GM12878 (cell line): ENCODE results near the gene CSE1L. TPM values are rescaled to one million over a fixed set of nuclear protein-coding genes. Genes with fewer than 3 reads are reported as not detected.
A peak's percentile ranks its signal among the peaks of the same experiment; 100 is the strongest.

Experiments used
- ATAC-seq: fragments of 200-7000 bp; cut with Tn5 transposase; 3 replicates; pipeline ENCODE4 v1.9.1; 2020; ENCODE audit warnings: mild to moderate bottlenecking, moderate library complexity
- BruUV-seq: library from RNA; stranded (reverse); fragments of 400-500 nt; replicated peaks from 2 replicates; lab custom pipeline; 2021; lab: Mats Ljungman, UMichigan
- CTCF ChIA-PET: fragments of 300-600 bp; sonication (Branson Sonifier 250); formaldehyde crosslinking; extraction: SDS; loops from one replicate; lab custom pipeline; 2021; ENCODE audit warnings: inconsistent platforms; lab: Yijun Ruan, JAX
- POLR2A ChIA-PET: fragments of 350-600 bp; formaldehyde crosslinking; extraction: SDS; loops from one replicate; lab custom pipeline; 2021; ENCODE audit warnings: inconsistent platforms; lab: Charles Lee
- RAD21 ChIA-PET: fragments of 300-600 bp; sonication (Branson Sonifier 250); formaldehyde crosslinking; loops from one replicate; lab custom pipeline; 2023; ENCODE audit warnings: antibody characterized with exemption; ENCODE audit not compliant: unreplicated experiment; lab: Charles Lee
- SMC1A ChIA-PET: fragments of 300-600 bp; sonication (Branson Sonifier 250); formaldehyde crosslinking; loops from one replicate; lab custom pipeline; 2023; ENCODE audit not compliant: unreplicated experiment, uncharacterized antibody; lab: Charles Lee
- DNase-seq: peaks from one replicate; pipeline ENCODE4 v3.0.0-alpha.2; 2011; ENCODE audit warnings: low read depth, low spot score
- FAIRE-seq: peaks from 3 replicates; lab custom pipeline; 2011; peaks lifted over from hg19 to GRCh38; lab: Jason Lieb, UNC
- H2AFZ ChIP-seq: 2 replicates; pipeline ENCODE4 v1.6.0; 2011; ENCODE audit warnings: low read depth, low read length, control low read depth; ENCODE audit not compliant: control insufficient read depth
- H3K27ac ChIP-seq: 2 replicates; pipeline ENCODE4 v1.5.1; 2011; ENCODE audit warnings: control low read depth; ENCODE audit not compliant: control insufficient read depth, insufficient read depth
- H3K27me3 ChIP-seq, 2 experiments: replicated peaks in 1 of 2; 2 replicates each; pipeline versions ENCODE4 v1.6.0 to v1.6.1; 2011; ENCODE audit warnings: low read length in 1 of 2; ENCODE audit not compliant: control insufficient read depth in 2 of 2, insufficient read depth in 2 of 2
- H3K36me3 ChIP-seq, 2 experiments: 2 replicates each; pipeline ENCODE4 v1.5.1; 2011; ENCODE audit warnings: low read length in 1 of 2; ENCODE audit not compliant: control insufficient read depth in 2 of 2, insufficient read depth in 2 of 2
- H3K4me1 ChIP-seq: 2 replicates; pipeline ENCODE4 v1.6.1; 2011; ENCODE audit warnings: mild to moderate bottlenecking, low read length, moderate library complexity, mixed read lengths; ENCODE audit not compliant: control insufficient read depth, insufficient read depth
- H3K4me2 ChIP-seq: 2 replicates; pipeline ENCODE4 v1.6.0; 2011; ENCODE audit warnings: control low read depth; ENCODE audit not compliant: control insufficient read depth, insufficient read depth
- H3K4me3 ChIP-seq: fragments of 200-600 bp; sonication (generic); 2 replicates; pipeline ENCODE4 v1.5.1; 2016
- H3K79me2 ChIP-seq: 2 replicates; pipeline ENCODE4 v1.6.0; 2011; ENCODE audit warnings: low read length; ENCODE audit not compliant: control insufficient read depth, insufficient read depth
- H3K9ac ChIP-seq: 2 replicates; pipeline ENCODE4 v1.8.0; 2011; ENCODE audit warnings: low read length, control low read depth, mixed read lengths; ENCODE audit not compliant: control insufficient read depth, insufficient read depth
- H3K9me3 ChIP-seq: replicated peaks from 3 replicates; pipeline ENCODE4 v1.5.1; 2011; ENCODE audit warnings: mild to moderate bottlenecking, low read length; ENCODE audit not compliant: control insufficient read depth, insufficient read depth
- H4K20me1 ChIP-seq: 2 replicates; pipeline ENCODE4 v1.6.0; 2011; ENCODE audit not compliant: control insufficient read depth, insufficient read depth
- BCL11A ChIP-seq: IDR thresholded peaks from 2 replicates; pipeline ENCODE4 v1.6.1; 2011; ENCODE audit warnings: low read depth, low read length
- BHLHE40 ChIP-seq, 2 experiments: fragments of 450-650 bp in 1 of 2; IDR thresholded peaks; 2 replicates each; pipeline ENCODE4 v1.6.1; 2011 to 2017; ENCODE audit warnings: low read depth in 2 of 2, borderline replicate concordance in 1 of 2, improper control_type of control experiment in 1 of 2, low read length in 1 of 2, mild to moderate bottlenecking in 1 of 2
- CREB1 ChIP-seq: IDR thresholded peaks from 2 replicates; pipeline ENCODE4 v1.6.1; 2012; ENCODE audit warnings: low read depth, mild to moderate bottlenecking, inconsistent platforms
- DPF2 ChIP-seq: fragments of 450-650 bp; IDR thresholded peaks from 2 replicates; pipeline ENCODE4 v1.6.1; 2017; ENCODE audit warnings: mild to moderate bottlenecking
- EED ChIP-seq: sonication (generic); IDR thresholded peaks from 2 replicates; pipeline ENCODE4 v1.6.1; 2016; ENCODE audit warnings: antibody characterized with exemption, low read depth
- NR2C1 ChIP-seq: fragments of 450-650 bp; IDR thresholded peaks from 2 replicates; pipeline ENCODE4 v1.6.1; 2017; ENCODE audit warnings: antibody characterized with exemption, mild to moderate bottlenecking, moderate library complexity
- SMARCA5 ChIP-seq: fragments of 450-650 bp; IDR thresholded peaks from 2 replicates; pipeline ENCODE4 v1.6.1; 2017; ENCODE audit warnings: mild to moderate bottlenecking
- ZNF274 ChIP-seq: IDR thresholded peaks from one replicate; pipeline ENCODE4 v1.8.0; 2011; ENCODE audit not compliant: insufficient read length, insufficient read depth
- WGBS: methylation state at CpG from one replicate; pipeline ENCODE4 v1.1.6; 2016; ENCODE audit warnings: low lambda C conversion rate; ENCODE audit not compliant: insufficient replicate concordance, insufficient coverage; ENCODE audit errors: missing lambda C conversion rate; 5-methylcytosine and 5-hydroxymethylcytosine counted together
- in situ Hi-C: fragments of 300-500 bp; cut with MboI; formaldehyde crosslinking; loops from 9 replicates; pipeline ENCODE4 v1.14.3; 2018; ENCODE audit warnings: mixed read lengths
- intact Hi-C: fragments of 100-400 bp; cut with micrococcal nuclease; formaldehyde crosslinking; loops from one replicate; pipeline ENCODE4 v1.14.2; 2022; ENCODE audit not compliant: unreplicated experiment
- polyA plus RNA-seq, 11 experiments: library from polyadenylated mRNA; depleted of rRNA in 4 of 11; unstranded in 6 of 11; stranded (reverse) in 5 of 11; fragments of >200 nt; fragmentation: Nextera tagmentation in 4 of 11; fragmentation: Illumina TruSeq in 1 of 11; extraction: Ambion mirVana in 4 of 11; extraction: Trizol in 1 of 11; gene quantifications; 1 replicate in 1 of 11; 2 replicates in 10 of 11; pipeline versions ENCODE4 v1.2.1 to v1.2.3, GENCODE V29; 2011 to 2016; ENCODE audit warnings: inconsistent platforms in 2 of 11, missing spikeins in 2 of 11, low read depth in 1 of 11
- total RNA-seq, 4 experiments: library from RNA; depleted of rRNA in 3 of 4; stranded (reverse); fragments of >200 nt in 3 of 4; fragmentation: Illumina TruSeq in 1 of 4; extraction: Trizol in 1 of 4; gene quantifications; 2 replicates each; pipeline versions ENCODE4 v1.2.1 to v1.2.3, GENCODE V29; 2013 to 2021
- TF ChIP-seq, protein P1 (sequence below): IDR thresholded peaks from 2 replicates; pipeline ENCODE4 v1.6.1; 2012; ENCODE audit warnings: low read depth, low read length, improper control_type of control experiment
- TF ChIP-seq, protein P2 (sequence below): fragments of 450-650 bp; IDR thresholded peaks from 2 replicates; pipeline ENCODE4 v1.6.1; 2017; ENCODE audit warnings: mild to moderate bottlenecking, moderate library complexity
- TF ChIP-seq, protein P3 (sequence below): fragments of 450-650 bp; IDR thresholded peaks from 2 replicates; pipeline ENCODE4 v1.6.1; 2017; ENCODE audit warnings: mild to moderate bottlenecking, low read depth, inconsistent platforms; ENCODE audit not compliant: poor library complexity, severe bottlenecking
- TF ChIP-seq, protein P4 (sequence below): fragments of 450-650 bp; IDR thresholded peaks from 2 replicates; pipeline ENCODE4 v1.6.1; 2017; ENCODE audit warnings: low read depth, mild to moderate bottlenecking, moderate library complexity
- TF ChIP-seq, protein P5 (sequence below): IDR thresholded peaks from 2 replicates; pipeline ENCODE4 v1.6.1; 2011; ENCODE audit warnings: mild to moderate bottlenecking, low read depth, low read length, moderate library complexity; ENCODE audit not compliant: insufficient replicate concordance

Gene CSE1L
- total and polyA plus RNA-seq, 10 of the 15 experiments (the other 5 are each of a cell fraction or from before 2014, with no cell fraction given) = 72.4 to 213 (median 117) TPM

DNA sequence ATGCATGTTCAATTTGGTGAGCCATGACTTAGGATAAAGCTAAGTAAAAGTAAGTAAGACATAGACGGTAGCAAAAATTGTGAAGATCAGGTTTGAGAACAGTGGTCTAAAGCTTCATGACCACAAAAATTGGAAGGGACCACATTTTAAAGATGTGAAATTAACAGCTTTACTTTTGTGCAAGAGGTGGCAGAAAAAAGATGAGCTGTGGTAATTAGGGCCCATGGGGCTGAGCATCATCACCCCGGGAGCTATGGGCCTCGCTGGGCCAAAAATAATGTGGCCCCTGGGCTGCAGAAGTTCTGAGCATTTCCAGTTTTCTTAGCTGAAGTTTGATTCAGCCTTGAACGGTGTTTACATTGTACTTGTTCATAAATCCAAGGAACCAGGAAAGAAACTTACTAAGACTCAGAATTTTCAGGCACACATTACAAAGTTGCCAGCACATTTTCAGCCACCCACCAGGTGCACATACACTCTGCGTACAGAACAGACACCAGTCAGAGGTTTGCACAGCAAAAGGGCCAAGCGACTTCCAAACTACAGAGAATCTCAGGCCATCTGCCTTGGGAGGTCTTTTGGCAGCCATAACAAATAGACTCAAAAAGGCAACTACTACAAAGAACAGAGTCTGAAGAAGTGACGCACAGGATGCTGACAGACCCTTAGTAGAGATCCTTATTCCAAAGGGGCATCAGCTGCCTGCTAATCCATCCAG, 57.7 kb downstream of the CSE1L start:
- Histone ChIP-seq H3K27me3 (no peaks in the 10 kb centered on the region), H3K36me3 (peaks cover 8 to 22% of the 10 kb centered on the region in 2 experiments), H3K79me2 (no peaks in the 10 kb centered on the region; the same call in none of the 2 replicates), H3K9ac (no peak overlapping the region), H3K9me3 (no peaks in the 10 kb centered on the region), H2AFZ (no peak overlapping the region), H3K4me2 (no peak overlapping the region), H3K4me3 (no peak overlapping the region), H4K20me1 (0 out of 2 replicates have a peak, but pooled peaks cover 3% of the 10 kb centered on the region), H3K27ac (no peak overlapping the region), H3K4me1 (no peaks in the 10 kb centered on the region)
- ChIA-PET RAD21 (no interaction called here), POLR2A (no interaction called here), SMC1A (interaction anchor here (0.7 to 1.1 kb wide), 5 partner anchors 9 to 113 kb away, joined by 3 to 6 read pairs (median 3); no protein-coding TSS in a partner anchor), CTCF (interaction anchor here (1.1 to 1.6 kb wide), 2 partner anchors 114 to 124 kb away, joined by 3 read pairs; no protein-coding TSS in a partner anchor)
- BruUV-seq = TSS peak; percentile 21
- DNase-seq (no peak), FAIRE-seq (no peak), ATAC-seq (no peak)
- intact Hi-C loops (no loop called here), in situ Hi-C loops (no loop called here)
- 95% methylated on average over 7 of the region's 7 CpGs for WGBS
- TF ChIP-seq, protein P1, sequence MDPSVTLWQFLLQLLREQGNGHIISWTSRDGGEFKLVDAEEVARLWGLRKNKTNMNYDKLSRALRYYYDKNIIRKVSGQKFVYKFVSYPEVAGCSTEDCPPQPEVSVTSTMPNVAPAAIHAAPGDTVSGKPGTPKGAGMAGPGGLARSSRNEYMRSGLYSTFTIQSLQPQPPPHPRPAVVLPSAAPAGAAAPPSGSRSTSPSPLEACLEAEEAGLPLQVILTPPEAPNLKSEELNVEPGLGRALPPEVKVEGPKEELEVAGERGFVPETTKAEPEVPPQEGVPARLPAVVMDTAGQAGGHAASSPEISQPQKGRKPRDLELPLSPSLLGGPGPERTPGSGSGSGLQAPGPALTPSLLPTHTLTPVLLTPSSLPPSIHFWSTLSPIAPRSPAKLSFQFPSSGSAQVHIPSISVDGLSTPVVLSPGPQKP = no peak
- no peak for TF ChIP-seq DPF2
- TF ChIP-seq CREB1 = no peak
- TF ChIP-seq, protein P2, sequence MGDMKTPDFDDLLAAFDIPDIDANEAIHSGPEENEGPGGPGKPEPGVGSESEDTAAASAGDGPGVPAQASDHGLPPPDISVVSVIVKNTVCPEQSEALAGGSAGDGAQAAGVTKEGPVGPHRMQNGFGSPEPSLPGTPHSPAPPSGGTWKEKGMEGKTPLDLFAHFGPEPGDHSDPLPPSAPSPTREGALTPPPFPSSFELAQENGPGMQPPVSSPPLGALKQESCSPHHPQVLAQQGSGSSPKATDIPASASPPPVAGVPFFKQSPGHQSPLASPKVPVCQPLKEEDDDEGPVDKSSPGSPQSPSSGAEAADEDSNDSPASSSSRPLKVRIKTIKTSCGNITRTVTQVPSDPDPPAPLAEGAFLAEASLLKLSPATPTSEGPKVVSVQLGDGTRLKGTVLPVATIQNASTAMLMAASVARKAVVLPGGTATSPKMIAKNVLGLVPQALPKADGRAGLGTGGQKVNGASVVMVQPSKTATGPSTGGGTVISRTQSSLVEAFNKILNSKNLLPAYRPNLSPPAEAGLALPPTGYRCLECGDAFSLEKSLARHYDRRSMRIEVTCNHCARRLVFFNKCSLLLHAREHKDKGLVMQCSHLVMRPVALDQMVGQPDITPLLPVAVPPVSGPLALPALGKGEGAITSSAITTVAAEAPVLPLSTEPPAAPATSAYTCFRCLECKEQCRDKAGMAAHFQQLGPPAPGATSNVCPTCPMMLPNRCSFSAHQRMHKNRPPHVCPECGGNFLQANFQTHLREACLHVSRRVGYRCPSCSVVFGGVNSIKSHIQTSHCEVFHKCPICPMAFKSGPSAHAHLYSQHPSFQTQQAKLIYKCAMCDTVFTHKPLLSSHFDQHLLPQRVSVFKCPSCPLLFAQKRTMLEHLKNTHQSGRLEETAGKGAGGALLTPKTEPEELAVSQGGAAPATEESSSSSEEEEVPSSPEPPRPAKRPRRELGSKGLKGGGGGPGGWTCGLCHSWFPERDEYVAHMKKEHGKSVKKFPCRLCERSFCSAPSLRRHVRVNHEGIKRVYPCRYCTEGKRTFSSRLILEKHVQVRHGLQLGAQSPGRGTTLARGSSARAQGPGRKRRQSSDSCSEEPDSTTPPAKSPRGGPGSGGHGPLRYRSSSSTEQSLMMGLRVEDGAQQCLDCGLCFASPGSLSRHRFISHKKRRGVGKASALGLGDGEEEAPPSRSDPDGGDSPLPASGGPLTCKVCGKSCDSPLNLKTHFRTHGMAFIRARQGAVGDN = no peak
- TF ChIP-seq, protein P3, sequence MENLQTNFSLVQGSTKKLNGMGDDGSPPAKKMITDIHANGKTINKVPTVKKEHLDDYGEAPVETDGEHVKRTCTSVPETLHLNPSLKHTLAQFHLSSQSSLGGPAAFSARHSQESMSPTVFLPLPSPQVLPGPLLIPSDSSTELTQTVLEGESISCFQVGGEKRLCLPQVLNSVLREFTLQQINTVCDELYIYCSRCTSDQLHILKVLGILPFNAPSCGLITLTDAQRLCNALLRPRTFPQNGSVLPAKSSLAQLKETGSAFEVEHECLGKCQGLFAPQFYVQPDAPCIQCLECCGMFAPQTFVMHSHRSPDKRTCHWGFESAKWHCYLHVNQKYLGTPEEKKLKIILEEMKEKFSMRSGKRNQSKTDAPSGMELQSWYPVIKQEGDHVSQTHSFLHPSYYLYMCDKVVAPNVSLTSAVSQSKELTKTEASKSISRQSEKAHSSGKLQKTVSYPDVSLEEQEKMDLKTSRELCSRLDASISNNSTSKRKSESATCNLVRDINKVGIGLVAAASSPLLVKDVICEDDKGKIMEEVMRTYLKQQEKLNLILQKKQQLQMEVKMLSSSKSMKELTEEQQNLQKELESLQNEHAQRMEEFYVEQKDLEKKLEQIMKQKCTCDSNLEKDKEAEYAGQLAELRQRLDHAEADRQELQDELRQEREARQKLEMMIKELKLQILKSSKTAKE = no peak
- TF ChIP-seq NR2C1 = no peak
- no peak for TF ChIP-seq BHLHE40 (IDR thresholded peaks at IDR 0.05; ENCODE audit: borderline replicate concordance in 1 of 2, low read depth in 2 of 2, low read length in 1 of 2)
- no peak for TF ChIP-seq BCL11A
- TF ChIP-seq, protein P4, sequence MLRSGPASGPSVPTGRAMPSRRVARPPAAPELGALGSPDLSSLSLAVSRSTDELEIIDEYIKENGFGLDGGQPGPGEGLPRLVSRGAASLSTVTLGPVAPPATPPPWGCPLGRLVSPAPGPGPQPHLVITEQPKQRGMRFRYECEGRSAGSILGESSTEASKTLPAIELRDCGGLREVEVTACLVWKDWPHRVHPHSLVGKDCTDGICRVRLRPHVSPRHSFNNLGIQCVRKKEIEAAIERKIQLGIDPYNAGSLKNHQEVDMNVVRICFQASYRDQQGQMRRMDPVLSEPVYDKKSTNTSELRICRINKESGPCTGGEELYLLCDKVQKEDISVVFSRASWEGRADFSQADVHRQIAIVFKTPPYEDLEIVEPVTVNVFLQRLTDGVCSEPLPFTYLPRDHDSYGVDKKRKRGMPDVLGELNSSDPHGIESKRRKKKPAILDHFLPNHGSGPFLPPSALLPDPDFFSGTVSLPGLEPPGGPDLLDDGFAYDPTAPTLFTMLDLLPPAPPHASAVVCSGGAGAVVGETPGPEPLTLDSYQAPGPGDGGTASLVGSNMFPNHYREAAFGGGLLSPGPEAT = no peak
- no peak for TF ChIP-seq SMARCA5
- TF ChIP-seq ZNF274 = no peak
- TF ChIP-seq EED = no peak
- TF ChIP-seq, protein P5, sequence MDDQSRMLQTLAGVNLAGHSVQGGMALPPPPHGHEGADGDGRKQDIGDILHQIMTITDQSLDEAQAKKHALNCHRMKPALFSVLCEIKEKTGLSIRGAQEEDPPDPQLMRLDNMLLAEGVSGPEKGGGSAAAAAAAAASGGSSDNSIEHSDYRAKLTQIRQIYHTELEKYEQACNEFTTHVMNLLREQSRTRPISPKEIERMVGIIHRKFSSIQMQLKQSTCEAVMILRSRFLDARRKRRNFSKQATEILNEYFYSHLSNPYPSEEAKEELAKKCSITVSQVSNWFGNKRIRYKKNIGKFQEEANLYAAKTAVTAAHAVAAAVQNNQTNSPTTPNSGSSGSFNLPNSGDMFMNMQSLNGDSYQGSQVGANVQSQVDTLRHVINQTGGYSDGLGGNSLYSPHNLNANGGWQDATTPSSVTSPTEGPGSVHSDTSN = no peak
